MG63 (cell line): Measurements from ENCODE around the gene ZDHHC14. TPM values are rescaled to one million over a fixed set of nuclear protein-coding genes. Genes with fewer than 3 reads are reported as not detected.
"Not testable (repeated sequence)": the region's sequence is repeated elsewhere in the genome, so short reads cannot be mapped to it uniquely, and the experiment has no call there.

Experiments
- DNase-seq: peaks from one replicate; pipeline ENCODE4 v3.0.0-alpha.2; 2020
- H3K27me3 ChIP-seq: fragments of 250-450 bp; sonication (Bioruptor Pico); 2 replicates; pipeline ENCODE4 v1.5.1; 2020; ENCODE audit warnings: mild to moderate bottlenecking, moderate library complexity
- H3K36me3 ChIP-seq: fragments of 250-450 bp; sonication (Bioruptor Pico); 2 replicates; pipeline ENCODE4 v1.5.1; 2020; ENCODE audit warnings: mild to moderate bottlenecking, moderate library complexity
- H3K4me3 ChIP-seq: fragments of 250-450 bp; sonication (Bioruptor Pico); 2 replicates; pipeline ENCODE4 v1.5.1; 2020; ENCODE audit warnings: mild to moderate bottlenecking, moderate library complexity
- H3K9me3 ChIP-seq: fragments of 250-450 bp; sonication (Bioruptor Pico); 2 replicates; pipeline ENCODE4 v1.5.1; 2020; ENCODE audit warnings: mild to moderate bottlenecking, moderate library complexity
- total RNA-seq: library from RNA; depleted of rRNA; stranded (reverse); fragments of >200 nt; shearing (Covaris generic); gene quantifications from 2 replicates; pipeline ENCODE4 v1.2.3, GENCODE V29; 2014; ENCODE audit warnings: low replicate concordance

ZDHHC14 gene
- total RNA-seq, 1 experiment from 2014 or later, result 4.4 TPM

DNA sequence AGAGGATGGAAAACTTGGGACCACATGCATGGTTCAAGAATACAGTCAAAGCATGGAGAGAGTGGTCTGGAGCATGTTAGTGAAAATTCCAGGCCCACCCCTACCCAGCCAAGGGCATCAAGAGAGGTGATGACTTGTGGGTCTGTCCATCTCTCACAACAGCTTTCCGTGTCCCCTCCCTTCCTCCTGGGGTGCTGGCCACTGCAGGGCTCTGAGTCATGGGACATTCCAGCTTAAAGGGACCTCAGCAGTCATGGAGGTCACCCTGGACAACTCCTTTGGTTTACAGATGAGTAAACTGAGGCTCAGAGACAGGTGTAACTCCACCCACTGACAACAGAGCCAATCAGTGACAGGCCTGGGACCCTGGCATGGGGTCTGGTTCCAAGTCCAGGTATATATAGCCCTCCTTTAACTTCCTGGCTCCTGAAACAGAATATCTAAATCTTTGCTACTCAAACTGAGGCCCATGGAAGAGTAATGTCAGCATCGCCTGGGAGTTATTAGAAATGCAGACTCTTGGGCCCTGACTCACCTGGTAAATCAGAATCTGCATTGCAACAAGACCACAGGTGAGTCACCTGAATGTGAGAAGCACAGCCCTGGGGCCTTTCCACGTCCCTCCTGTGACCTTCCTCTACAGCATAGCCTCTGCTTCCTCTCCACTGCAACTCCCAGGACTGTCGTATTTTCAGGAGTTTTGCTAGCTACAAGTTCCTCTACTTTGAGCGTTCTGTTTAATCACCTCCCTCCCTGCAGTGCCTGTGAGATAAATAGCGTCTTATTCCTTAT lies 170.2 kb downstream of the ZDHHC14 start:
- DNase-seq, result no peak
- H3K4me3 ChIP-seq, result no peak overlapping the region
- H3K9me3 ChIP-seq, result no peaks in the 10 kb centered on the region
- H3K36me3 ChIP-seq, result no peaks in the 10 kb centered on the region
- no peaks in the 10 kb centered on the region for H3K27me3 ChIP-seq

DNA sequence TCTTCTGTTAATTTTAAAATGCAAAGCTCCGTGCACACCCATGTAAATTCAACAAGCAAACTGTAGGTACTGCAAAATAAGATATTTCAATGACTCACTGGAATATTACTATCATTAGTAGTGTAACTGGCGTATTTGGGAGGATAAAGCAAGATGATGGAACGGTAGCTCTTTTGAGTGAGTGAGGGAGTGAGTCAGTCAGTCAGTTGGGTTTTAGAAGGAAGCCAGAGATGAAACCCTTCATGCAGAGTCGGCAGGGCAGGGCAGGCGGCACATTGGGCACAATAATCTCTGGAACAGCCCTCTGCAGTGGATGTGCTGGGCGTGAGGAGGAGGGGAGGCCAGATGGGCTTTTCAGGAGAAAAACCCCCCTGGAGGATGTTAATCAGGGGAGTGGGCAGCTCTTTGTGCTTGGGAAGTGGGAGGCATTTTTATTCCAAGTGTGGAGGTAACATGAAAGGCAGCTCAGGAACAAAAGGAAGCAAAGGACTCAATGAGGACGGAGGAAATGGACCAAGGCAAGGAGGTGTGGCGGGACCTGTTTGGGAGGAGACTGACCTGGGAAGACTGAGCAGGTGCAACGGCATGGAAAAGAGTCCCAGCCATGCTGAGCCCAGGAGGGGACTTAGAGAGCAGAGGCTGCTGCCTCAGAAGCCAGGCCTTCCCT lies 171.2 kb downstream of the ZDHHC14 start:
- DNase-seq, result no peak
- Histone ChIP-seq H3K9me3 (no peaks in the 10 kb centered on the region), H3K27me3 (no peaks in the 10 kb centered on the region), H3K4me3 (no peak overlapping the region), H3K36me3 (no peaks in the 10 kb centered on the region)

DNA sequence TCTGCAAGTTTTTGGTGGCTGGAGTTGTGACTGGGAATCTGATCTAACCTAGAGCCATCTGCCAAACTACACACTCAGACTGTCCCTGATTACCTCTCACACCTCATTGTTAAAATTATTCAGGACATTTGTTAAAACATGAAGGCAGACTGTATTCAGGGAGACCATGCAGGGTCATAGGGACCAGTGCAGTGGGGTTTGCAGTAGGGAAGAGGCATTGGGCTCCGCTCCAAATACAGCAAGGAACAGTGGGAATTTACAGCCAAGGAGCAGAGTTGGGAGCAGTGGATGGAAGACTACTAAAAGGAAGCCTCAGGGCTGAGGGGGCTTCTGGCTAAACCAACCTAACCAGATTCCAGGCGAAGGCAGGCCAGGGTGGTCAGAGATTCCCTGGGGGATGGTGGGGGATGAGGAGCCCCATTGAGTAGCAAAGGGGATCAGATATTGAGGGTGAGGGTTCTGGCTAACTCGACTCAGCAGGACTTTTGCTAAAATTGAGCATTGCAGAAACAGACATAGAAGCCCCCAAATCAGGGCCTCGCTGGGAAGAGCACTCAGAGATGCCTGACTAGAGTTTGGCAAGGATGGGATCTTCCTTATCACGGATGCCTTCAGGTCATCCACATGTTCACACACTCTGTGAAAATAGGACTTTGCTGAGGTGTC lies 172.0 kb downstream of the ZDHHC14 start:
- DNase-seq, result no peak
- Histone ChIP-seq H3K36me3 (no peaks in the 10 kb centered on the region), H3K9me3 (no peaks in the 10 kb centered on the region), H3K27me3 (no peaks in the 10 kb centered on the region), H3K4me3 (no peak overlapping the region)

DNA sequence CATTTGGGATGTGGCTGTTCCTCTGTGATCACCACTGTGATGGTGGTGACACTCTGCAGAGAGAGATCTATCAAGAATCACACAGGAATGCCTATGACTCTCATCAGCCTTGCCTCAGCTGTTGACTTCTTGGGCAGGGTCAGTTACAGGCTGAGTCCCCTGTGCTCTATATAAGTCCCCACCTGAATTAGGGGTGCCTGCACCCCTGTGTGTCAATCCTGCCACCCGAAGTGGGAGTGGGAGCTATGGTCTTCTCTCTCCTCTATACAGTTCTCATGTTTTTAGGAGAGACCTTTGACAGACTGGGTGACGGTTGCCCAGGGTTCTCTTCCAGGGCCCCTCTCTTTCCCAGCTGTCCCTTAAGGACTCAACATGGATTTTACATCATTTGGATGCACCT lies 173.8 kb downstream of the ZDHHC14 start:
- H3K27me3 ChIP-seq, result no peaks in the 10 kb centered on the region
- no peak for DNase-seq
- H3K9me3 ChIP-seq, result no peaks in the 10 kb centered on the region
- H3K4me3 ChIP-seq, result no peak overlapping the region
- no peaks in the 10 kb centered on the region for H3K36me3 ChIP-seq

DNA sequence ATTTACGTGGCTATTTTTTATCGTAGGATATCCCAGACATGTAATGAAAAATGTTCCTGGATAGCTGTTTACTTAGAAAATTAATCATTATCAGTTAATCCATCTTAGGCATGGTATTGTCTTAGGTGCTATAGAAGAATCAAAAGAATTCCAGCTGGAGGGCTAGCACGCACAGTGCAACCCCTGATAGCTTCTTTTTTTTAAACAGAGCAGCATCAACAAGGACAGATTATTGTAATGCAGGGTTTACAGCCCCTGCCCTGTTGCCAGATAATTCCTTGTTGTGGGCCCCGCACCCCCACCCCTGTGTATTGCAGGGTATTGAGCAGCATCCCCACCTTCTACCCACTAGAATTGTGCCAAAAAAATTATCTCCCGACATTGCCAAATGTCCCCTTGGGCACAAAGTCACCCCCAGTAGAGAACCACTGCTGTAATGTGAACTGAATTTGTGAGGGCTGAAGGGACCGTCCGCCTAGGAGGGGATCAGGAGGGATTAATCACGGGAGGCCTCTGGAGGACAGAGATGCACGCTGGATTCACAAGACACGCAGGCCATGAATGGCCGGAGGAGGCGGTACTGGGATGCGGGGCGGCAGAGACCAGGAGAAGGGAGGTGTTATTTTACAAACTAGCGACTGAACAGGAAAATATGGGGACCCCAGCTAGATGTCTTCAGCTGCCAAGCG lies 174.6 kb downstream of the ZDHHC14 start:
- no peaks in the 10 kb centered on the region for H3K27me3 ChIP-seq
- no peaks in the 10 kb centered on the region for H3K9me3 ChIP-seq
- H3K36me3 ChIP-seq, result no peaks in the 10 kb centered on the region
- H3K4me3 ChIP-seq, result no peak overlapping the region
- DNase-seq, result no peak

DNA sequence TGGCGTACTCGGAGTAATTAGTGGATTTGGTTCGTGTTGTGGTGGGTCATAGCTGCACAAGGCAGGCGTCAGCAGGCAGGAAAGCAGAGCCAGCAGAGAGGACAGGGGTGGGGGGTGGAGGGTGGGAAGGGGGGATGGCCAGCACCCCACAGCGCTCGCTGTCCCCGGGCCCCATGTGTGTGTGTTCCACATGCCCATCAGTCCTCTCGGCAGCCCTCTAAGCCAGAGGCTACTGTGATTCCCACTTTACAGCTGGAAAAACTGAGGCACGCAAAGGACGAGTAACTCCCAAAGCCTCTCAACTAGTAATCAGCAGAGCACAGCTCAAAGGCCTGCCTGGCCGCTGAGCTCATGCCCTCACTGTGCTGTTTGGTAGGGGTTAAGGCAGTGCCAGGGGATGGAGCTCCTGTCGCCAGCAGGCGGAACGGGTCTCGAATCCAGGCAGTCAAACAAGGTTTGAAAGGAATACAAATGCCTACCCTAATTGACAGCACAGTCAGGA lies 175.2 kb downstream of the ZDHHC14 start:
- no peak overlapping the region for H3K4me3 ChIP-seq
- H3K36me3 ChIP-seq, result no peaks in the 10 kb centered on the region
- H3K27me3 ChIP-seq, result no peaks in the 10 kb centered on the region
- no peaks in the 10 kb centered on the region for H3K9me3 ChIP-seq
- DNase-seq, result no peak

DNA sequence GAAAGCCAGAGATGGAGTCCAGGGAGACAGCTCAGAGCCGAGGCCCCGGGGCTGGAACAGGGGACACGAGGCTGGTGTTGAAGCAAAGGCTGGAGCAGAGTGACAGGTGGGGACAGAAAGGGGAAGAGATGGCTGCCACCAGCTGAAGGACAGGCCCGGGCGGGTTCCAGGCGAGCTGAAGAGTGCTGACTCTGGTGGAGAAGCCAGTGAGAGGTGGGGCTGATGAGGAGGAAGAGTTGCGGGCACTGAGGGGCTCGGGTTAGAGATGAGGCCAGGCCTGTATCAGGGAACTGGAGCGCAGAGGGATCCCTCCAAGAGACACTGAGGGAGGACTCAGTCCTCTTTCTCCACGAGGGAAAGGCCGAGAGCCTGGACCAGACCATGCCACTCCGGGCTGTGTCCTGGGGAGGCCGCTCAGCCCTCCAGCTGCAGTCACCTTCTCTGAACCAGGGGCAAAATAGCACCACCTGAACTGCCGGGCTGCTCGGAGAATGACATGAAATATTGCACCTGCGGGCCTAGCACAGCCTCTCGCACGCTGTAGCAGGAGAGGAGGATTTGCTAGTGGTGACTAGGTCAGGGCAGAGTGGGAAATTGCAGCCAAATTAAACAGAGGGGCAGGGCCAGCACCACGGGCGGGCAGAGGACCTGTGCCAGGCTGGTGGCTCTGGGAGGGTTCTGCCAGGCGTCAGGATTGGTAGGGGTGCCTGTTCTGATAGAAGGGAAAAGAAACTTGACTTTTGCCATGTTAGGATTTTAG lies 175.9 kb downstream of the ZDHHC14 start:
- Histone ChIP-seq H3K9me3 (no peaks in the 10 kb centered on the region), H3K27me3 (no peaks in the 10 kb centered on the region), H3K36me3 (no peaks in the 10 kb centered on the region), H3K4me3 (no peak overlapping the region)
- no peak for DNase-seq

DNA sequence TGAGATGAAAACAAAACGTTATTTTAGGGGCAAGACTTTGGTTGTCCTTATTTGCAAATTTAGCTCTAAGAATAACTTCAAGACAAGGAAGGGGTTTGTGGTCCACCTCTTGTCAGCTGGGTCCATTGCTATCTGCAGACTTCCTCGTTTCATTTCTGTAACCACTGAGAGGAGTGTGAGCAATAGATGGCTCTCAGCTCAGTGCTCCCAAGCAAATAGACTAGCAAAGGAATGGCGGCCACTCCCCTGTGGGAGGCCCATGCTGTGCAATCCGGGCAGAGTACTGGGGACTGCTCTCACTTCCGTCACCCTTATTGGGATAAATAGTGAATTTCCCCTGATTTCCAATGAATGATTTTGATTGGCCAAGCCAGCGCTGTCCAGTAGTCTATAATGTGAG lies 176.6 kb downstream of the ZDHHC14 start:
- DNase-seq, result no peak
- no peaks in the 10 kb centered on the region for H3K27me3 ChIP-seq
- H3K4me3 ChIP-seq, result no peak overlapping the region
- no peaks in the 10 kb centered on the region for H3K36me3 ChIP-seq
- H3K9me3 ChIP-seq, result no peaks in the 10 kb centered on the region

DNA sequence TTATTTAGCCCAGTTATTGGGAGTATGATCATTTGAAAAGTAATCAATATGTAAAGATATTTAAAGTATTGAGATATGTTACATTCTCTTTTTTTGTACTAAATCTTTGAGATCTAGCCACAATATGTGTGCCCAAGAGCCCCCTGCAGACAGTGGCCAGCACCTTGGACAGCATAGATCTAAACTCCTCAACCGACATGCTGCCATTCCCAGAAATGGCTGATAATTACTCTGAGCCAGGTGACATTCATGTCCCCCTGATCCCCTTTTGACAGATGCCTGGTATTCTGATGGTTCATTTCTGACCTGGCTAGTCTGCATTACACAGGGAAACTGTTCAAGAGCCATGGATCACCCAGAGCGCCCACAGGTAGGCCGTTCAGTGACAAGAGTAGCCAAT lies 177.1 kb downstream of the ZDHHC14 start:
- DNase-seq, result no peak
- no peak overlapping the region for H3K4me3 ChIP-seq
- no peaks in the 10 kb centered on the region for H3K9me3 ChIP-seq
- no peaks in the 10 kb centered on the region for H3K27me3 ChIP-seq
- H3K36me3 ChIP-seq, result no peaks in the 10 kb centered on the region

DNA sequence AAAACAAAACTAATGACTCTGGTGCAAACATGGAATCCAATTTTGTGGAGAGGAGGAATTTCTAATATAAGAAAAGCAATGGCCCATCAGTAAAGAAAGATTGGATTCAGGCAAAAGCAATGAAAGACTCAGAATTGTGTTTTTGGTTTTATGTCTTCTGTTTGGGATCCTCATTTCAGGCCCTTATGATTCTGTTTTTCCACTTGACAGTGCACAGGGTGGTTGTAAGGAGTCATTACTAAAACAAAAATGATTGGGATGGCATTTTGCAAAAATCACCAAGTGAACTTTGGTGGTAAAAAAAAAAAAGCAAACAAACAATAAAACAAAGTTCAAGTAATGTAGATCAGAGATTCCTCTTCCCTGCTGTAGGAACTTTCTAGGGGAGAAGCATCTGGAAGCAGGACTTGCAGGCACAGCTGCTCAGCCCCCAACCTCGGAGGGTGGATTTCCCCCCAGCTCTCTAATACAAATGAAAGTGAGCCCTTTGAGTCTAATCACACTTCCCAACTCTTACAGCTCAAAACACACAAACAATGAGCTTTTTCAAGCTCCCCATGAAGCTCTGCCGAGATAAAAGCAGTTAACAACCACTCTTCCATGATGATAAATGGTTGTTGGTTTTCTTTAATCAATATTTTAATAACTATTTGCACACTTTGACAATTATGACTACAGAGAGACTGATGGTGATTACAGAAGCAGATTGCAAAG lies 177.7 kb downstream of the ZDHHC14 start:
- Histone ChIP-seq H3K36me3 (no peaks in the 10 kb centered on the region), H3K9me3 (no peaks in the 10 kb centered on the region), H3K27me3 (no peaks in the 10 kb centered on the region), H3K4me3 (no peak overlapping the region)
- DNase-seq, result no peak

DNA sequence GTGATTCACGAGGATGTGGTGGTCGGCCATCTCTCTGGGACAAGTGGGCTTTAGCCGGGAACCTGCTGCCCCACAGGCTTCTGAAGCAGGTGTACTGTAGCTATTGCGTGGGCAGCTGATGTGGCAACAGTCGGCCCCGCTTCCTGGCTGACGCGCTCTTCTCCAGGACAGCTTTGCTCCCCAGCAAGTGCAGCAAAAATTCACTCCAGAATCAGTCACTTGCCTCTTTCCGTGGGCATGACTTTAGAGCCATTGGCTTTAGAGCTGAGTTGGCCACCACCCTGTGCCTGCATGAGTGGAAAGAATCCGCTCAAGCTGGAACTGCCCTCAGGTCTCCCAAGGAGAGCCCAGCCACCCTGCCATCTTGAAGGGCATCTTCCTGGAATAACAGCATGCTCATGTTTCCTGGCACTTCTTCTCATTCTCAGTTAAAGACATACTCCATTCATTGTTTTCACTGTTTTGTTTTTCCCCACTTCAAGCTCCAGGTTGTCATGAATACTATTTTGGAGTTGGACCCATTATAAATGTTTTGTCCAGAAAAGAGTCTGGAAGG lies 178.3 kb downstream of the ZDHHC14 start:
- no peaks in the 10 kb centered on the region for H3K27me3 ChIP-seq
- no peaks in the 10 kb centered on the region for H3K9me3 ChIP-seq
- no peak overlapping the region for H3K4me3 ChIP-seq
- no peaks in the 10 kb centered on the region for H3K36me3 ChIP-seq
- no peak for DNase-seq

DNA sequence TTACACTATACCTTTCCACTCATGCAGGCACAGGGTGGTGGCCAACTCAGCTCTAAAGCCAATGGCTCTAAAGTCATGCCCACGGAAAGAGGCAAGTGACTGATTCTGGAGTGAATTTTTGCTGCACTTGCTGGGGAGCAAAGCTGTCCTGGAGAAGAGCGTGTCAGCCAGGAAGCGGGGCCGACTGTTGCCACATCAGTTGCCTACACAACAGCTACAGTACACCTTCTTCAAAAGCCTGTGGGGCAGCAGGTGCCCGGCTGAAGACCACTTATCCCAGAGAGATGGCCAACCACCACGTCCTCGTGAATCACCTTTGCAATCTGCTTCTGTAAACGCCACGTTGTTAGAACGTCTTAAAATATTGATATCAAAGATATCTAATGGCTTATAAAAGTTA lies 179.1 kb downstream of the ZDHHC14 start:
- DNase-seq, H3K27me3 ChIP-seq, H3K9me3 ChIP-seq, H3K36me3 ChIP-seq, H3K4me3 ChIP-seq: not testable (repeated sequence)

DNA sequence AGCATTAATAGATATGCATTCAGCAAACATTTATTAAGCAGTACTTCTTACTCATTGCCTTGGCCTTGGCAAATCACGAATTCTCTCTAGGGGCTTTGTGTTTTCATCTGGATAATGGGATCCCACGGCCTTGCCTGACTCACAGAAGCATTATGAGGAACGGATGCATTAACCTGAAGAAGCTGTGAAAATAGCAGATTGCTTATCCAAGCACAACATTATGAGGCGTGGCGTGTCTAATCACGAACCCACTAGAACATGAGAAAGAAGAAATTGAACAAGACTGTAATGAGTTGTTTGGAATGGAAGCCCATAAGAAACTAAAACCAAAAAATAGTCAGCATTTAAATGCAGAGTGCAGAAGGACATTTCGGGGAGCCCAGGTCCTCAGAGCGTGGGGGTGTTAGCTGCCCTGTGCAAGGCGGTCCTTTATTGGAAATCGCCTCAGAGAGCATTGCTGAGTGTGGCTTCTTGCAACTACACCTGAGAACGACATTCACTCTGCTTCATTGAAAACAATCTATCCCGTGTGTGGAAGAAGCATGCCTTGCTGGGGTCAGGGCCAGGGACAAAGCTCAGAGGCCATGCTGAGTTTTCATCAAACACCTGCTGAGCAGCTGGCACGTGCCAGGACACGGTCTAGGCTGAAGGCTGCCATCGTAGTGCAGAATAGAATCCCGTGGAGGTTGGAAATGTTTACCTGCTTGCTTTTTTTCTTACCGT lies 179.9 kb downstream of the ZDHHC14 start:
- DNase-seq, result no peak
- Histone ChIP-seq H3K9me3 (no peaks in the 10 kb centered on the region), H3K4me3 (no peak overlapping the region), H3K27me3 (no peaks in the 10 kb centered on the region), H3K36me3 (no peaks in the 10 kb centered on the region)

DNA sequence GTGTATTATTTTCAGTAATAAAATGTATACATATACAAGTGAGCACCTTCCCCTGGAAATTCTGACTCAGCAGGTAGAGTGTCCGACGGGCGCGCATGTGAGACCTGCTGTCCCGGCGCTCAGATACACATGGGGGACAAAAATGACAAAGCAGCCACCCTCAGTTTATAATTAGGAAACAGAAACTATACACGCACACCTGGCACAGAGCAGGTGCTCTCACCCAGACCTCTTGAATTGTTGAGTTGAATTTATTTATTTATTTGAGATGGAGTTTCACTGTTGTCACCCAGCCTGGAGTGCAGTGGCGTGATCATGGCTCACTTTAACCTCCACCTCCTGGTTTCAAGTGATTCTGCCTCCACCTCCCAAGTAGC lies 180.4 kb downstream of the ZDHHC14 start:
- H3K4me3 ChIP-seq, result no peak overlapping the region
- no peaks in the 10 kb centered on the region for H3K27me3 ChIP-seq
- H3K9me3 ChIP-seq, result no peaks in the 10 kb centered on the region
- DNase-seq, result no peak
- H3K36me3 ChIP-seq, result no peaks in the 10 kb centered on the region
